GM12878 (cell line): ENCODE measurements around the gene ITGB3BP.

Source experiments
- CTCF ChIP-seq, 3 experiments: IDR thresholded peaks in 2 of 3; conservative IDR thresholded peaks in 1 of 3; 2 replicates each; pipeline ENCODE4 v1.5.1; 2011; ENCODE audit warnings: low read depth in 3 of 3, low read length in 3 of 3, mild to moderate bottlenecking in 3 of 3, control low read depth in 2 of 3, moderate library complexity in 2 of 3, inconsistent platforms in 1 of 3, mixed read lengths in 1 of 3; ENCODE audit not compliant: control insufficient read depth in 2 of 3, insufficient read depth in 1 of 3; ENCODE audit errors: extremely low read depth in 1 of 3
- ELK1 ChIP-seq: IDR thresholded peaks from 2 replicates; pipeline ENCODE4 v1.6.1; 2012; ENCODE audit warnings: low read depth, low read length, improper control_type of control experiment
- SIX5 ChIP-seq: IDR thresholded peaks from 2 replicates; pipeline ENCODE4 v1.6.1; 2011; ENCODE audit warnings: mild to moderate bottlenecking, low read depth, low read length, moderate library complexity; ENCODE audit not compliant: severe bottlenecking
- SUZ12 ChIP-seq: fragments of 200-600 bp; sonication (generic); IDR thresholded peaks from one replicate; pipeline ENCODE4 v1.6.1; 2018; ENCODE audit warnings: antibody characterized with exemption, mild to moderate bottlenecking; ENCODE audit not compliant: unreplicated experiment
- TCF12 ChIP-seq: IDR thresholded peaks from 2 replicates; pipeline ENCODE4 v1.6.1; 2011; ENCODE audit warnings: low read depth, mild to moderate bottlenecking, low read length

GRCh38 chr1:63450416-63450815 lies 72.6 kb downstream of the ITGB3BP start:
- no peak for TF ChIP-seq SUZ12
- no peak for TF ChIP-seq TCF12
- no peak for TF ChIP-seq CTCF (IDR thresholded peaks at IDR 0.05 in 2 of 3, conservative IDR thresholded peaks at IDR 0.05 in 1 of 3; ENCODE audit: control insufficient read depth in 2 of 3, extremely low read depth in 1 of 3, insufficient read depth in 1 of 3, low read depth in 3 of 3, low read length in 3 of 3)
- no peak for TF ChIP-seq SIX5
- TF ChIP-seq ELK1: no peak
